HG03175 (cell line): ENCODE results near the gene ANKRD40CL.

Experiments used
- ATAC-seq: cut with Tn5 transposase; IDR thresholded peaks from one replicate; pipeline ENCODE4 v1.9.1; 2021; ENCODE audit warnings: mild to moderate bottlenecking, moderate library complexity; ENCODE audit not compliant: unreplicated experiment

Gene ANKRD40CL

GRCh38 chr17:50719144-50719923, 48.0 kb downstream of the ANKRD40CL start, which contains the start of gene LUC7L3:
Gene LUC7L3 (plus strand): TSS chr17:50719603. CDS start chr17:50719733, 130 bp downstream.
- peak; percentile 92 for ATAC-seq

- no peak for ATAC-seq
These were observed 51.8 kb downstream of the ANKRD40CL start for GRCh38 chr17:50715471-50715870.

DNA sequence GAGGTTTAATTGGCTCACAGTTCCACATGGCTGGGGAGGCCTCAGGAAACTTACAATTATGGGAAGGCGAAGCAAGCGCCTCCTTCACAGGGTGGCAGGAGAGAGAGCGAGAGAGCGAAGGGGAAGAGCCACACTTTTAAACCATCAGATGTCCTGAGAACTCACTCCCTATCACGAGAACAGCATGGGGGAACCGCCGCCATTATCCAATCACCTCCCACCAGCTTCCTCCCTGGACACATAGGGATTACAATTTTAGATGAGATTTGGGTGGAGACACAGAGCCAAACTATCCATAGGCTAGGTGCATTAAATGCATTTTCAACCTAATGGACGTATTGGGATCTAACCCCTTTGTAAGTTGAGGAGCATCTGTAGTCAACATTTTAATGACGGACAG, 54.7 kb downstream of the ANKRD40CL start:
- ATAC-seq = no peak
